ENCODE results near the gene SARDH. TPM values are rescaled to one million over a fixed set of nuclear protein-coding genes. Genes with fewer than 3 reads are reported as not detected.

SARDH gene
- total and polyA plus RNA-seq, 2 of the 13 experiments (the other 11 are each of a cell fraction or from before 2014, with no cell fraction given), result 11.6 to 34.9 TPM

GRCh38 chr9:133658442-133659431 is 79.4 kb downstream of the SARDH start (continued):
- TF ChIP-seq RNF219 (CRISPR knock-in tag; IDR thresholded peaks at IDR 0.05), result no peak
- no peak for TF ChIP-seq CREM (IDR thresholded peaks at IDR 0.05)
- no peak for TF ChIP-seq CREM (CRISPR knock-in tag; IDR thresholded peaks at IDR 0.05)
- peak; percentile 71 for TF ChIP-seq NCOR1 (IDR thresholded peaks at IDR 0.05; ENCODE audit: borderline replicate concordance, low read length)
- TF ChIP-seq ZNF337 (CRISPR knock-in tag; IDR thresholded peaks at IDR 0.05; ENCODE audit: borderline replicate concordance, low read depth), result no peak
- 0 out of 2 replicates have a peak, but pooled peaks have one; percentile 68 for TF ChIP-seq BORCS8-MEF2B (CRISPR knock-in tag; IDR thresholded peaks at IDR 0.05)
- TF ChIP-seq ZNF652 (CRISPR knock-in tag; IDR thresholded peaks at IDR 0.05; ENCODE audit: borderline replicate concordance, low read depth), result no peak
- no peak for TF ChIP-seq ZSCAN20 (CRISPR knock-in tag; IDR thresholded peaks at IDR 0.05; ENCODE audit: borderline replicate concordance)
- TF ChIP-seq ZNF792 (CRISPR knock-in tag; IDR thresholded peaks at IDR 0.05), result peak; percentile 84; the same call in 1 of the 2 replicates
- 0 out of 2 replicates have a peak, but pooled peaks have one; percentile 36 for TF ChIP-seq HMG20B (CRISPR knock-in tag; conservative IDR thresholded peaks at IDR 0.05)
- TF ChIP-seq ZFP1 (CRISPR knock-in tag; IDR thresholded peaks at IDR 0.05), result no peak
- TF ChIP-seq TOE1 (CRISPR knock-in tag; IDR thresholded peaks at IDR 0.05), result peak; percentile 73; the same call in 1 of the 2 replicates
- TF ChIP-seq NFE2L1 (CRISPR knock-in tag; IDR thresholded peaks at IDR 0.05; ENCODE audit: borderline replicate concordance), result no peak
- no peak for TF ChIP-seq KLF15 (CRISPR knock-in tag; IDR thresholded peaks at IDR 0.05; ENCODE audit: borderline replicate concordance)
- TF ChIP-seq KDM2A (CRISPR knock-in tag; IDR thresholded peaks at IDR 0.05; ENCODE audit: borderline replicate concordance, low read depth), result peak; percentile 96
- TF ChIP-seq ZNF570 (CRISPR knock-in tag; IDR thresholded peaks at IDR 0.05; ENCODE audit: borderline replicate concordance), result no peak
- TF ChIP-seq ATF5 (CRISPR knock-in tag; IDR thresholded peaks at IDR 0.05; ENCODE audit: low read depth), result no peak
- TF ChIP-seq, protein P1, sequence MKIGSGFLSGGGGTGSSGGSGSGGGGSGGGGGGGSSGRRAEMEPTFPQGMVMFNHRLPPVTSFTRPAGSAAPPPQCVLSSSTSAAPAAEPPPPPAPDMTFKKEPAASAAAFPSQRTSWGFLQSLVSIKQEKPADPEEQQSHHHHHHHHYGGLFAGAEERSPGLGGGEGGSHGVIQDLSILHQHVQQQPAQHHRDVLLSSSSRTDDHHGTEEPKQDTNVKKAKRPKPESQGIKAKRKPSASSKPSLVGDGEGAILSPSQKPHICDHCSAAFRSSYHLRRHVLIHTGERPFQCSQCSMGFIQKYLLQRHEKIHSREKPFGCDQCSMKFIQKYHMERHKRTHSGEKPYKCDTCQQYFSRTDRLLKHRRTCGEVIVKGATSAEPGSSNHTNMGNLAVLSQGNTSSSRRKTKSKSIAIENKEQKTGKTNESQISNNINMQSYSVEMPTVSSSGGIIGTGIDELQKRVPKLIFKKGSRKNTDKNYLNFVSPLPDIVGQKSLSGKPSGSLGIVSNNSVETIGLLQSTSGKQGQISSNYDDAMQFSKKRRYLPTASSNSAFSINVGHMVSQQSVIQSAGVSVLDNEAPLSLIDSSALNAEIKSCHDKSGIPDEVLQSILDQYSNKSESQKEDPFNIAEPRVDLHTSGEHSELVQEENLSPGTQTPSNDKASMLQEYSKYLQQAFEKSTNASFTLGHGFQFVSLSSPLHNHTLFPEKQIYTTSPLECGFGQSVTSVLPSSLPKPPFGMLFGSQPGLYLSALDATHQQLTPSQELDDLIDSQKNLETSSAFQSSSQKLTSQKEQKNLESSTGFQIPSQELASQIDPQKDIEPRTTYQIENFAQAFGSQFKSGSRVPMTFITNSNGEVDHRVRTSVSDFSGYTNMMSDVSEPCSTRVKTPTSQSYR (CRISPR knock-in tag; IDR thresholded peaks at IDR 0.05; ENCODE audit: borderline replicate concordance), result no peak; the same call in 1 of the 2 replicates
- peak; percentile 54 for TF ChIP-seq NCOA2 (CRISPR knock-in tag; IDR thresholded peaks at IDR 0.05)
- peak; percentile 36 for TF ChIP-seq BCL6 (CRISPR knock-in tag; IDR thresholded peaks at IDR 0.05)
- TF ChIP-seq, protein P2, sequence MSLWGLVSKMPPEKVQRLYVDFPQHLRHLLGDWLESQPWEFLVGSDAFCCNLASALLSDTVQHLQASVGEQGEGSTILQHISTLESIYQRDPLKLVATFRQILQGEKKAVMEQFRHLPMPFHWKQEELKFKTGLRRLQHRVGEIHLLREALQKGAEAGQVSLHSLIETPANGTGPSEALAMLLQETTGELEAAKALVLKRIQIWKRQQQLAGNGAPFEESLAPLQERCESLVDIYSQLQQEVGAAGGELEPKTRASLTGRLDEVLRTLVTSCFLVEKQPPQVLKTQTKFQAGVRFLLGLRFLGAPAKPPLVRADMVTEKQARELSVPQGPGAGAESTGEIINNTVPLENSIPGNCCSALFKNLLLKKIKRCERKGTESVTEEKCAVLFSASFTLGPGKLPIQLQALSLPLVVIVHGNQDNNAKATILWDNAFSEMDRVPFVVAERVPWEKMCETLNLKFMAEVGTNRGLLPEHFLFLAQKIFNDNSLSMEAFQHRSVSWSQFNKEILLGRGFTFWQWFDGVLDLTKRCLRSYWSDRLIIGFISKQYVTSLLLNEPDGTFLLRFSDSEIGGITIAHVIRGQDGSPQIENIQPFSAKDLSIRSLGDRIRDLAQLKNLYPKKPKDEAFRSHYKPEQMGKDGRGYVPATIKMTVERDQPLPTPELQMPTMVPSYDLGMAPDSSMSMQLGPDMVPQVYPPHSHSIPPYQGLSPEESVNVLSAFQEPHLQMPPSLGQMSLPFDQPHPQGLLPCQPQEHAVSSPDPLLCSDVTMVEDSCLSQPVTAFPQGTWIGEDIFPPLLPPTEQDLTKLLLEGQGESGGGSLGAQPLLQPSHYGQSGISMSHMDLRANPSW (CRISPR knock-in tag; IDR thresholded peaks at IDR 0.05; ENCODE audit: borderline replicate concordance), result no peak; the same call in 1 of the 2 replicates
